K562 (cell line): ENCODE measurements around the gene WIPF1. TPM values are rescaled to one million over a fixed set of nuclear protein-coding genes. Genes with fewer than 3 reads are reported as not detected.

Source experiments
- HDAC2 ChIP-seq: fragments of 450-650 bp; IDR thresholded peaks from 2 replicates; pipeline ENCODE4 v1.6.1; 2016; ENCODE audit warnings: mild to moderate bottlenecking
- KLF6 ChIP-seq: fragments of 250-450 bp; sonication (Bioruptor Pico); IDR thresholded peaks from 2 replicates; pipeline ENCODE4 v1.4.0; 2020; ENCODE audit warnings: mild to moderate bottlenecking, moderate library complexity, borderline replicate concordance
- NCOA1 ChIP-seq: fragments of 450-650 bp; IDR thresholded peaks from 2 replicates; pipeline ENCODE4 v1.6.1; 2016; ENCODE audit warnings: low read depth
- U2AF1 ChIP-seq: fragments of 200-400 bp; formaldehyde crosslinking; optimal IDR thresholded peaks from 2 replicates; pipeline ENCODE3; 2017; ENCODE audit warnings: mild to moderate bottlenecking, low read depth, low read length, moderate library complexity
- ZNF121 ChIP-seq: sonication (generic); formaldehyde crosslinking; conservative IDR thresholded peaks from 2 replicates; pipeline ENCODE4 v1.8.0; 2022; ENCODE audit warnings: missing genetic modification reagents
- ZNF184 ChIP-seq: sonication (generic); formaldehyde crosslinking; IDR thresholded peaks from 2 replicates; pipeline ENCODE4 v1.5.0; 2020; ENCODE audit warnings: missing genetic modification reagents
- ZNF785 ChIP-seq: fragments of 250-450 bp; sonication (Bioruptor Pico); IDR thresholded peaks from 2 replicates; pipeline ENCODE4 v1.4.0; 2020; ENCODE audit warnings: mild to moderate bottlenecking
- polyA plus RNA-seq, 8 experiments: library from polyadenylated mRNA; depleted of rRNA in 4 of 8; stranded (reverse) in 5 of 8; unstranded in 3 of 8; fragments of >200 nt; fragmentation: Nextera tagmentation in 2 of 8; fragmentation: Illumina TruSeq in 1 of 8; extraction: Ambion mirVana in 2 of 8; extraction: Trizol in 1 of 8; gene quantifications; 2 replicates each; pipeline versions ENCODE4 v1.2.1 to v1.2.3, GENCODE V29; 2011 to 2014; ENCODE audit warnings: inconsistent platforms in 1 of 8, missing spikeins in 1 of 8
- total RNA-seq, 7 experiments: library from RNA; depleted of rRNA in 6 of 7; stranded (reverse); fragments of >200 nt in 6 of 7; fragmentation: Illumina TruSeq in 2 of 7; extraction: Trizol in 2 of 7; gene quantifications; 2 replicates each; pipeline versions ENCODE4 v1.2.1 to v1.2.3, GENCODE V29; 2011 to 2021; ENCODE audit warnings: low replicate concordance in 1 of 7
- TF ChIP-seq, protein P1 (sequence below): fragments of 450-650 bp; formaldehyde crosslinking; conservative IDR thresholded peaks from 2 replicates; pipeline ENCODE4 v1.4.0; 2022; ENCODE audit warnings: mild to moderate bottlenecking, missing genetic modification characterization
- TF ChIP-seq, protein P2 (sequence below): fragments of 250-450 bp; sonication (Bioruptor Pico); IDR thresholded peaks from 2 replicates; pipeline ENCODE4 v1.6.1; 2021; ENCODE audit warnings: mild to moderate bottlenecking
- TF ChIP-seq, protein P3 (sequence below), 2 experiments: fragments of 450-650 bp in 1 of 2; sonication (generic) in 1 of 2; formaldehyde crosslinking in 1 of 2; IDR thresholded peaks; 2 replicates each; pipeline versions ENCODE4 v1.7.1 to v1.9.0; 2016 to 2022; ENCODE audit warnings: inconsistent platforms in 1 of 2, mild to moderate bottlenecking in 1 of 2, missing genetic modification reagents in 1 of 2
- TF ChIP-seq, protein P4 (sequence below): fragments of 450-650 bp; formaldehyde crosslinking; IDR thresholded peaks from 2 replicates; pipeline ENCODE4 v1.4.0; 2022; ENCODE audit warnings: missing genetic modification characterization

WIPF1 gene
- total and polyA plus RNA-seq, 9 of the 15 experiments (the other 6 are each of a cell fraction or from before 2014, with no cell fraction given), result 0.54 to 4.9 (median 2.4) TPM

DNA sequence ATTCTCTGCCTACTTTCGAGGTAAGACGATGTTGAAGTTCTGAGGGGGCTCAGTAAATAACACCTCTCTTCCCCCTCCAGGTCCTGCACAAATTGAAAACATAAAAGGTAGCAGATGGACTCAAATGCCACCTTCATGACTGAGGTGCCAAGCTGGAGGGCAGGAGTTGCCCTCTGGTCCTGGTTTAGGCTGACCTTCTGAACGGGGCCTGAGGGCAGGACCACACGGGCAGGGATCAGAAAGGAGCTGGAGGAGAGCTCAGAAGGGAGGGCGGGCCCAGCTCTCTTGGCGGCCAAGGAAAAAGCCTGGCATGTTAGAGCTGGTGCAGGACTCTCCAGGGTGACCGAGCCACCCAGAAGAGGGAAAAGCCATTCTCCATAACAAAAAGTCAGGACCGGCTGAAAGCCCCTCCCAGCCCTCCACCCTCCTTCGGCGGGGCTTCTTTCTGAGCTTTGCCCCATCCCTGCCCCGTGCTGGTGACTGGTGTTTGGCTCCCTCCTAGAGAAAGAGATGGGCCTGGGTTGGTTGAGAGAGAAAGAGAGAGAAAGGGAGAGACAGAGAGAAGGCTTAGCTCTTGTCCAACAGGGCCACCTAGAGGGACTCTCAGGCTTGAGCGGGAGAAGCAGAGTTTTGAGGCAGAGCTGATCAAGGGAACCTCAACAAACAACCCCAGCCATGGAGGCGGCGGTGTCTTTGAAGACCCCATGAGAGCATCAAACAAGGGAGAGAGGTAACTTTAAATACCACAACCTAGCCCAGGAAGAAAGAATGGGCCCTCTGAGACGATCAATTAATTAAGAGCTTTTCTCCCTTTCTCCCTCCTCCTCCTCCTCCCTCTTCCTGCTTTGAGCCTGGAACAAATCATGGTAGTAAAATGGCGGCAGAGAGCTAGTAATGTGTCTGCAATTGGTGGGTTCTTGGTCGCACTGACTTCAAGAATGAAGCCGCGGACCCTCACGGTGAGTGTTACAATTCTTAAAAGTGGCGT lies 50.8 kb downstream of the WIPF1 start (continued):
- TF ChIP-seq, protein P1, sequence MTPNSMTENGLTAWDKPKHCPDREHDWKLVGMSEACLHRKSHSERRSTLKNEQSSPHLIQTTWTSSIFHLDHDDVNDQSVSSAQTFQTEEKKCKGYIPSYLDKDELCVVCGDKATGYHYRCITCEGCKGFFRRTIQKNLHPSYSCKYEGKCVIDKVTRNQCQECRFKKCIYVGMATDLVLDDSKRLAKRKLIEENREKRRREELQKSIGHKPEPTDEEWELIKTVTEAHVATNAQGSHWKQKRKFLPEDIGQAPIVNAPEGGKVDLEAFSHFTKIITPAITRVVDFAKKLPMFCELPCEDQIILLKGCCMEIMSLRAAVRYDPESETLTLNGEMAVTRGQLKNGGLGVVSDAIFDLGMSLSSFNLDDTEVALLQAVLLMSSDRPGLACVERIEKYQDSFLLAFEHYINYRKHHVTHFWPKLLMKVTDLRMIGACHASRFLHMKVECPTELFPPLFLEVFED (CRISPR knock-in tag), result no peak
- TF ChIP-seq, protein P2, sequence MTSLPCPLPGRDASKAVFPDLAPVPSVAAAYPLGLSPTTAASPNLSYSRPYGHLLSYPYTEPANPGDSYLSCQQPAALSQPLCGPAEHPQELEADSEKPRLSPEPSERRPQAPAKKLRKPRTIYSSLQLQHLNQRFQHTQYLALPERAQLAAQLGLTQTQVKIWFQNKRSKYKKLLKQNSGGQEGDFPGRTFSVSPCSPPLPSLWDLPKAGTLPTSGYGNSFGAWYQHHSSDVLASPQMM (CRISPR knock-in tag), result no peak
- TF ChIP-seq ZNF121, result no peak
- no peak for TF ChIP-seq HDAC2
- no peak for TF ChIP-seq ZNF184
- no peak for TF ChIP-seq ZNF785 (CRISPR knock-in tag)
- TF ChIP-seq, protein P3, sequence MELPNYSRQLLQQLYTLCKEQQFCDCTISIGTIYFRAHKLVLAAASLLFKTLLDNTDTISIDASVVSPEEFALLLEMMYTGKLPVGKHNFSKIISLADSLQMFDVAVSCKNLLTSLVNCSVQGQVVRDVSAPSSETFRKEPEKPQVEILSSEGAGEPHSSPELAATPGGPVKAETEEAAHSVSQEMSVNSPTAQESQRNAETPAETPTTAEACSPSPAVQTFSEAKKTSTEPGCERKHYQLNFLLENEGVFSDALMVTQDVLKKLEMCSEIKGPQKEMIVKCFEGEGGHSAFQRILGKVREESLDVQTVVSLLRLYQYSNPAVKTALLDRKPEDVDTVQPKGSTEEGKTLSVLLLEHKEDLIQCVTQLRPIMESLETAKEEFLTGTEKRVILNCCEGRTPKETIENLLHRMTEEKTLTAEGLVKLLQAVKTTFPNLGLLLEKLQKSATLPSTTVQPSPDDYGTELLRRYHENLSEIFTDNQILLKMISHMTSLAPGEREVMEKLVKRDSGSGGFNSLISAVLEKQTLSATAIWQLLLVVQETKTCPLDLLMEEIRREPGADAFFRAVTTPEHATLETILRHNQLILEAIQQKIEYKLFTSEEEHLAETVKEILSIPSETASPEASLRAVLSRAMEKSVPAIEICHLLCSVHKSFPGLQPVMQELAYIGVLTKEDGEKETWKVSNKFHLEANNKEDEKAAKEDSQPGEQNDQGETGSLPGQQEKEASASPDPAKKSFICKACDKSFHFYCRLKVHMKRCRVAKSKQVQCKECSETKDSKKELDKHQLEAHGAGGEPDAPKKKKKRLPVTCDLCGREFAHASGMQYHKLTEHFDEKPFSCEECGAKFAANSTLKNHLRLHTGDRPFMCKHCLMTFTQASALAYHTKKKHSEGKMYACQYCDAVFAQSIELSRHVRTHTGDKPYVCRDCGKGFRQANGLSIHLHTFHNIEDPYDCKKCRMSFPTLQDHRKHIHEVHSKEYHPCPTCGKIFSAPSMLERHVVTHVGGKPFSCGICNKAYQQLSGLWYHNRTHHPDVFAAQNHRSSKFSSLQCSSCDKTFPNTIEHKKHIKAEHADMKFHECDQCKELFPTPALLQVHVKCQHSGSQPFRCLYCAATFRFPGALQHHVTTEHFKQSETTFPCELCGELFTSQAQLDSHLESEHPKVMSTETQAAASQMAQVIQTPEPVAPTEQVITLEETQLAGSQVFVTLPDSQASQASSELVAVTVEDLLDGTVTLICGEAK (IDR thresholded peaks at IDR 0.05), result peak; percentile 29; the same call in 1 of the 2 replicates
- TF ChIP-seq, protein P3 (CRISPR knock-in tag; IDR thresholded peaks at IDR 0.05), result no peak
- no peak for TF ChIP-seq U2AF1
- TF ChIP-seq, protein P4, sequence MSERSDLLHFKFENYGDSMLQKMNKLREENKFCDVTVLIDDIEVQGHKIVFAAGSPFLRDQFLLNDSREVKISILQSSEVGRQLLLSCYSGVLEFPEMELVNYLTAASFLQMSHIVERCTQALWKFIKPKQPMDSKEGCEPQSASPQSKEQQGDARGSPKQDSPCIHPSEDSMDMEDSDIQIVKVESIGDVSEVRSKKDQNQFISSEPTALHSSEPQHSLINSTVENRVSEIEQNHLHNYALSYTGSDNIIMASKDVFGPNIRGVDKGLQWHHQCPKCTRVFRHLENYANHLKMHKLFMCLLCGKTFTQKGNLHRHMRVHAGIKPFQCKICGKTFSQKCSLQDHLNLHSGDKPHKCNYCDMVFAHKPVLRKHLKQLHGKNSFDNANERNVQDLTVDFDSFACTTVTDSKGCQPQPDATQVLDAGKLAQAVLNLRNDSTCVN (CRISPR knock-in tag), result 0 out of 2 replicates have a peak, but pooled peaks have one; percentile 45
- TF ChIP-seq KLF6, result no peak
- no peak for TF ChIP-seq NCOA1
